B cell (primary cell): ENCODE data around the gene WDFY4. TPM values are rescaled to one million over a fixed set of nuclear protein-coding genes. Genes with fewer than 3 reads are reported as not detected.

Experiments
- ATAC-seq: fragments of 200-7000 bp; cut with Tn5 transposase; one replicate; pipeline ENCODE4 v1.10.0; 2021; ENCODE audit warnings: low read depth, mild to moderate bottlenecking, moderate number of reproducible peaks, moderate library complexity
- CTCF ChIA-PET: fragments of 350-600 bp; sonication (Branson Sonifier 250); formaldehyde crosslinking; loops from one replicate; lab custom pipeline; 2021; ENCODE audit warnings: antibody characterized with exemption, inconsistent platforms; lab: Charles Lee
- POLR2A ChIA-PET: fragments of 350-600 bp; sonication (Branson Sonifier 250); formaldehyde crosslinking; loops from one replicate; lab custom pipeline; 2021; ENCODE audit warnings: antibody characterized with exemption; lab: Charles Lee
- DNase-seq: peaks from one replicate; pipeline ENCODE4 v3.0.0; 2013
- H2AFZ ChIP-seq: 2 replicates; pipeline ENCODE4 v1.6.1; 2012; ENCODE audit warnings: mild to moderate bottlenecking, low read depth, low read length; ENCODE audit not compliant: insufficient read depth, poor library complexity, severe bottlenecking
- H3K27ac ChIP-seq, 2 donors: 1 replicate in 1 of 2; 2 replicates in 1 of 2; pipeline ENCODE4 v1.5.1; 2012 to 2013; ENCODE audit warnings: low read length in 2 of 2, mild to moderate bottlenecking in 2 of 2, moderate library complexity in 1 of 2
- H3K27me3 ChIP-seq, 4 experiments: fragments of 200-600 bp in 1 of 4; sonication (generic) in 1 of 4; replicated peaks in 1 of 4; 1 replicate in 2 of 4; 2 replicates in 2 of 4; pipeline versions ENCODE4 v1.6.1 to v1.7.0; 2013 to 2016; ENCODE audit warnings: low read length in 3 of 4, mild to moderate bottlenecking in 2 of 4, mixed read lengths in 1 of 4, moderate library complexity in 1 of 4; ENCODE audit not compliant: insufficient read depth in 4 of 4, control insufficient read depth in 3 of 4; ENCODE audit errors: control extremely low read depth in 1 of 4
- H3K36me3 ChIP-seq, 2 experiments: replicated peaks in 1 of 2; 1 replicate in 1 of 2; 2 replicates in 1 of 2; pipeline versions ENCODE4 v1.6.1 to v1.7.1; 2013; ENCODE audit warnings: low read length in 1 of 2; ENCODE audit not compliant: insufficient read depth in 2 of 2, control insufficient read depth in 1 of 2; ENCODE audit errors: control extremely low read depth in 1 of 2, extremely low read depth in 1 of 2
- H3K4me1 ChIP-seq, 2 donors: fragments of 200-600 bp in 1 of 2; sonication (generic) in 1 of 2; 1 replicate in 1 of 2; 2 replicates in 1 of 2; pipeline versions ENCODE4 v1.5.1 to v1.6.1; 2013 to 2017; ENCODE audit warnings: low read length in 2 of 2; ENCODE audit not compliant: control insufficient read depth in 2 of 2, insufficient read depth in 2 of 2
- H3K4me2 ChIP-seq: replicated peaks from 2 replicates; pipeline ENCODE3; 2012; ENCODE audit warnings: mild to moderate bottlenecking, low read depth, low read length; ENCODE audit not compliant: poor library complexity, severe bottlenecking
- H3K4me3 ChIP-seq, 5 experiments: fragments of 200-600 bp in 1 of 5; sonication (generic) in 1 of 5; 1 replicate in 3 of 5; 2 replicates in 2 of 5; pipeline versions ENCODE4 v1.5.1 to v1.7.0; 2011 to 2016; ENCODE audit warnings: low read length in 4 of 5, mild to moderate bottlenecking in 4 of 5, low read depth in 2 of 5, control low read depth in 1 of 5, moderate library complexity in 1 of 5; ENCODE audit not compliant: insufficient read depth in 1 of 5; ENCODE audit errors: control extremely low read depth in 1 of 5, extremely low read depth in 1 of 5
- H3K79me2 ChIP-seq: fragments of 200-600 bp; sonication (generic); one replicate; pipeline ENCODE4 v1.6.0; 2016; ENCODE audit warnings: low read length; ENCODE audit not compliant: control insufficient read depth, insufficient read depth
- H3K9ac ChIP-seq: fragments of 200-600 bp; sonication (generic); 2 replicates; pipeline ENCODE4 v1.6.1; 2017; ENCODE audit warnings: mild to moderate bottlenecking, low read length, moderate library complexity
- H3K9me3 ChIP-seq, 3 donors: one replicate each; pipeline versions ENCODE4 v1.6.1 to v1.7.1; 2013; ENCODE audit warnings: low read length in 2 of 3; ENCODE audit not compliant: control insufficient read depth in 2 of 3, insufficient read depth in 1 of 3; ENCODE audit errors: control extremely low read depth in 1 of 3
- H4K20me1 ChIP-seq: 2 replicates; pipeline ENCODE4 v1.6.0; 2012; ENCODE audit warnings: mild to moderate bottlenecking, low read length; ENCODE audit not compliant: insufficient read depth, control insufficient read depth, poor library complexity, severe bottlenecking
- H3K27ac Mint-ChIP-seq: one replicate; pipeline ENCODE4 v1.8.0; 2021; ENCODE audit warnings: mixed read lengths
- H3K27me3 Mint-ChIP-seq: one replicate; pipeline ENCODE4 v1.8.0; 2021; ENCODE audit warnings: mixed read lengths
- H3K4me1 Mint-ChIP-seq: one replicate; pipeline ENCODE4 v1.8.0; 2021; ENCODE audit warnings: mixed read lengths
- H3K4me3 Mint-ChIP-seq: one replicate; pipeline ENCODE4 v1.8.0; 2021; ENCODE audit warnings: mixed read lengths
- H3K9me3 Mint-ChIP-seq: one replicate; pipeline ENCODE4 v1.8.0; 2022; ENCODE audit warnings: mixed read lengths; ENCODE audit not compliant: insufficient read depth
- CTCF ChIP-seq: fragments of 200-600 bp; IDR thresholded peaks from one replicate; pipeline ENCODE4 v1.8.0; 2022; ENCODE audit warnings: antibody characterized with exemption, mild to moderate bottlenecking
- EZH2 ChIP-seq: IDR thresholded peaks from 2 replicates; pipeline ENCODE4 v1.6.1; 2012; ENCODE audit warnings: borderline replicate concordance, low read depth, mild to moderate bottlenecking, moderate library complexity, low read length; ENCODE audit not compliant: insufficient read depth, poor library complexity, severe bottlenecking
- WGBS: methylation state at CpG from one replicate; pipeline ENCODE4 v1.1.5; 2013; ENCODE audit warnings: missing lambda C conversion rate; ENCODE audit not compliant: insufficient coverage; 5-methylcytosine and 5-hydroxymethylcytosine counted together
- intact Hi-C: fragments of 100-400 bp; cut with micrococcal nuclease; formaldehyde crosslinking; loops from one replicate; pipeline ENCODE4 v1.10.0; 2022
- polyA plus RNA-seq: library from polyadenylated mRNA; depleted of rRNA; stranded (reverse); fragments of >200 nt; gene quantifications from 2 replicates; pipeline ENCODE4 v1.2.3, GENCODE V29; 2012
- total RNA-seq, 2 donors: library from RNA; stranded (reverse); fragments of 120-200 nt in 1 of 2; gene quantifications; 1 replicate in 1 of 2; 2 replicates in 1 of 2; pipeline versions ENCODE4 v1.2.3 to v1.2.4, GENCODE V29; 2013 to 2022

The WDFY4 gene
- total and polyA plus RNA-seq, 2 donors (not counting 1 experiment from before 2014, with no cell fraction given), result 262 to 560 TPM

DNA sequence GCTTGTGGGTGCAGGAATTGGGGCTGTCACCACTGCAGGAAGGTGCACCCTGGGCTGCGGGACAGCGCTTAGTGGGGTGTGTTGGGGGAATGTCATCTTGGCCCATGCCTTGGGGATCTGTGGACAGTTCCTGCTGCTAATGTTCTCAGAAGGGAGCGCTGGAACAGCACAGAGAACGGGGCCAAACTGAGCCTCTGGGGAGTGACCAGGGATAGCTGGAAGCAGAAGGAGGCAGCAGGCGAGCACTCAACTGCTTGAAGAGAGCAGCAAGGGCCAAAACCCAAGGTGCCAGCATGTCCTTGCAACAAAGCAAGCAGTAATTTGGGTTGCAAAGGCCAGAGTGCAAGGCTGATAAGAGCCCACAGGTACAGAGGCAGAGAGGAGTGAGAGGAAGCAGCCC, 31.3 kb upstream of the WDFY4 start:
- 99% methylated on average over 5 of the region's 5 CpGs for WGBS
- peaks cover 16% of the 10 kb centered on the region for H3K79me2 ChIP-seq
- ChIA-PET POLR2A (no interaction called here), CTCF (interaction anchor here (1.5 to 13.4 kb wide), 4 partner anchors 38 to 102 kb away, joined by 3 to 512 read pairs (median 208); partner anchors contain the start of gene ARHGAP22)
- H3K9me3 Mint-ChIP-seq, result no peaks in the 10 kb centered on the region
- no peak overlapping the region for H3K27ac Mint-ChIP-seq
- ATAC-seq (no peak), DNase-seq (no peak)
- intact Hi-C loops, result no loop called here
- H3K27me3 Mint-ChIP-seq, result peaks cover 12% of the 10 kb centered on the region
- peaks cover 31 to 36% of the 10 kb centered on the region in 2 donors for H3K4me1 ChIP-seq
- no peaks in the 10 kb centered on the region for H3K36me3 ChIP-seq
- peaks cover 8% of the 10 kb centered on the region for H4K20me1 ChIP-seq
- no peak overlapping the region for H3K4me3 Mint-ChIP-seq
- no peak overlapping the region for H3K27ac ChIP-seq
- H3K4me2 ChIP-seq, result no peak overlapping the region
- peaks cover 40% of the 10 kb centered on the region for H3K4me1 Mint-ChIP-seq
- H3K4me3 ChIP-seq, result no peak overlapping the region
- peaks cover 0 to 17% (median 8%) of the 10 kb centered on the region in 4 experiments for H3K27me3 ChIP-seq
- no peak overlapping the region for H2AFZ ChIP-seq
- TF ChIP-seq EZH2, result no peak
- no peak for TF ChIP-seq CTCF
- peaks cover 0 to 4% (median 0%) of the 10 kb centered on the region in 3 donors for H3K9me3 ChIP-seq
- H3K9ac ChIP-seq, result no peak overlapping the region

- peaks cover 16% of the 10 kb centered on the region for H4K20me1 ChIP-seq
- intact Hi-C loops, result no loop called here
- 90% methylated on average over 2 of the region's 4 CpGs for WGBS
Measured at GRCh38 chr10:48653944-48654698, 30.6 kb upstream of the WDFY4 start.

More at GRCh38 chr10:48653944-48654698, 30.6 kb upstream of the WDFY4 start:
- TF ChIP-seq CTCF (no peak), EZH2 (no peak)
- Histone ChIP-seq H3K4me1 (peaks cover 33 to 41% of the 10 kb centered on the region in 2 donors), H3K4me3 (no peak overlapping the region), H3K27ac (no peak overlapping the region), H3K36me3 (no peaks in the 10 kb centered on the region), H3K4me2 (no peak overlapping the region), H3K9me3 (peaks cover 0 to 4% (median 0%) of the 10 kb centered on the region in 3 donors), H2AFZ (no peak overlapping the region), H3K79me2 (peaks cover 24% of the 10 kb centered on the region), H3K27me3 (peaks cover 0 to 17% (median 8%) of the 10 kb centered on the region in 4 experiments), H3K9ac (no peak overlapping the region)
- CTCF ChIA-PET, result interaction anchor here (3.0 to 13.4 kb wide), 6 partner anchors 14 to 290 kb away, joined by 32 to 512 read pairs (median 76); partner anchors contain the start of gene ARHGAP22
- H3K4me1 Mint-ChIP-seq, result peaks cover 42% of the 10 kb centered on the region
- ATAC-seq (no peak), DNase-seq (no peak)
- H3K4me3 Mint-ChIP-seq, result peak overlapping the region; percentile 21
- no peaks in the 10 kb centered on the region for H3K9me3 Mint-ChIP-seq
- H3K27ac Mint-ChIP-seq, result no peak overlapping the region
- H3K27me3 Mint-ChIP-seq, result peaks cover 5% of the 10 kb centered on the region
- POLR2A ChIA-PET, result no interaction called here
